OCI-LY3 (cell line): Measurements from ENCODE around the gene ABCA2.

Experiments used
- CTCF ChIP-seq: fragments of 200-600, 300-600 bp; sonication (generic); IDR thresholded peaks from 2 replicates; pipeline ENCODE4 v1.5.1; 2014; ENCODE audit warnings: antibody characterized with exemption, low read length, low read depth
- EZH2phosphoT487 ChIP-seq: fragments of 200-600 bp; shearing (Covaris generic); IDR thresholded peaks from 2 replicates; pipeline ENCODE4 v1.6.1; 2018; ENCODE audit warnings: antibody characterized with exemption, mixed run types, low read depth

- TF ChIP-seq CTCF (no peak), EZH2phosphoT487 (no peak)
Measured at GRCh38 chr9:137052293-137052692, 24.3 kb upstream of the ABCA2 start.
